Measurements from ENCODE around the gene RBBP8NL. TPM values are rescaled to one million over a fixed set of nuclear protein-coding genes. Genes with fewer than 3 reads are reported as not detected.

Gene RBBP8NL
- total and polyA plus RNA-seq, 2 of the 8 experiments (the other 6 are each of a cell fraction or from before 2014, with no cell fraction given), result 0.43 to 0.48 TPM

GRCh38 chr20:62416651-62417637 is 10.4 kb downstream of the RBBP8NL start:
- Histone ChIP-seq H2BK12ac (ENCODE audit: low read depth, low read length) (no peak overlapping the region), H3K79me1 (ENCODE audit: low read depth, low read length) (no peaks in the 10 kb centered on the region), H3K4me3 (ENCODE audit: extremely low read depth in 1 of 4, insufficient read depth in 2 of 4, low read depth in 3 of 4, low read length in 4 of 4) (no peak overlapping the region), H4K91ac (replicated peaks; ENCODE audit: insufficient read length, low read length) (no peak overlapping the region), H2BK15ac (ENCODE audit: low read length) (no peak overlapping the region), H4K20me1 (replicated peaks in 1 of 2; ENCODE audit: control insufficient read depth in 1 of 2, insufficient read depth in 2 of 2, low read length in 2 of 2) (peaks cover 0 to 8% of the 10 kb centered on the region in 2 experiments), H2BK20ac (ENCODE audit: low read length) (no peak overlapping the region), H2AFZ (ENCODE audit: low read length) (no peak overlapping the region), H2AK5ac (ENCODE audit: low read depth, low read length) (no peak overlapping the region), H3K23ac (ENCODE audit: insufficient read length) (no peak overlapping the region), H3K4me1 (replicated peaks in 1 of 4; ENCODE audit: control insufficient read depth in 3 of 4, insufficient read depth in 4 of 4, low read length in 3 of 4) (peaks cover 0 to 3% (median 0%) of the 10 kb centered on the region in 4 experiments; a peak in 1 of 7 replicates), H2BK5ac (ENCODE audit: low read depth, low read length) (no peak overlapping the region), H3K9me3 (ENCODE audit: insufficient read depth in 2 of 2, low read depth in 1 of 2, low read length in 1 of 2) (no peaks in the 10 kb centered on the region), H2BK120ac (replicated peaks; ENCODE audit: low read depth, low read length) (no peak overlapping the region), H3K27me3 (replicated peaks in 1 of 4; ENCODE audit: control insufficient read depth in 3 of 4, extremely low read depth in 1 of 4, insufficient read depth in 3 of 4, low read length in 3 of 4) (no peaks in the 10 kb centered on the region), H3K4me2 (ENCODE audit: insufficient read depth in 1 of 2, low read depth in 2 of 2, low read length in 2 of 2) (no peak overlapping the region), H3K14ac (ENCODE audit: insufficient read length) (no peak overlapping the region), H3K9ac (replicated peaks in 1 of 4; ENCODE audit: extremely low read depth in 1 of 4, low read depth in 3 of 4, low read length in 3 of 4) (no peak overlapping the region), H3K79me2 (ENCODE audit: control insufficient read depth in 1 of 2, insufficient read depth in 2 of 2, low read length in 2 of 2) (no peaks in the 10 kb centered on the region), H4K5ac (ENCODE audit: insufficient read length, low read depth, low read length) (no peak overlapping the region), H3K56ac (replicated peaks; ENCODE audit: insufficient read length, low read depth, low read length) (no peak overlapping the region), H3K4ac (replicated peaks; ENCODE audit: insufficient read length, low read depth, low read length) (no peak overlapping the region), H3K18ac (ENCODE audit: extremely low read depth, low read length) (no peak overlapping the region), H3K27ac (ENCODE audit: low read depth, low read length) (no peak overlapping the region), H3K23me2 (ENCODE audit: low read depth, low read length) (no peaks in the 10 kb centered on the region), H3K36me3 (ENCODE audit: control insufficient read depth in 2 of 4, insufficient read depth in 4 of 4, low read length in 3 of 4) (no peaks in the 10 kb centered on the region; a peak in 1 of 8 replicates), H4K8ac (ENCODE audit: extremely low read depth, insufficient read depth, low read length) (no peak overlapping the region)
- ChIA-PET CTCF (ENCODE audit: partially characterized antibody) (interaction anchor here (2.7 kb wide), 1 partner anchor 83 kb away, joined by 9 read pairs; no protein-coding TSS in a partner anchor), POLR2A (ENCODE audit: partially characterized antibody) (interaction anchor here (1.2 kb wide), 1 partner anchor 8 kb away, joined by 3 read pairs; no protein-coding TSS in a partner anchor)
- FAIRE-seq, result no peak
- WGBS, 2 experiments (ENCODE audit: extremely low coverage in 1 of 2, insufficient coverage in 1 of 2, insufficient read length in 1 of 2, insufficient replicate concordance in 2 of 2, low coverage in 1 of 2, low lambda C conversion rate in 2 of 2, missing lambda C conversion rate in 1 of 2), result 93% methylated on average over 26 of the region's 43 CpGs; no CpG with 5 or more reads in 1 of the 2 experiments
- no peak for DNase-seq (ENCODE audit: low read depth in 1 of 2, low spot score in 2 of 2)
- TF ChIP-seq POLR2A (IDR thresholded peaks at IDR 0.05; ENCODE audit: control extremely low read depth in 1 of 2, low read depth in 2 of 2, low read length in 2 of 2) (no peak), SAP30 (IDR thresholded peaks at IDR 0.05; ENCODE audit: insufficient read depth, insufficient replicate concordance, low read length) (no peak), SIN3A (conservative IDR thresholded peaks at IDR 0.05 in 1 of 2, IDR thresholded peaks at IDR 0.05 in 1 of 2; ENCODE audit: low read depth in 1 of 2, low read length in 2 of 2) (no peak), POLR2AphosphoS5 (IDR thresholded peaks at IDR 0.05; ENCODE audit: low read depth, low read length) (no peak), NANOG (IDR thresholded peaks at IDR 0.05; ENCODE audit: insufficient read depth, low read depth, low read length, poor library complexity, severe bottlenecking) (no peak), RAD21 (IDR thresholded peaks at IDR 0.05 in 1 of 2, conservative IDR thresholded peaks at IDR 0.05 in 1 of 2; ENCODE audit: low read depth in 2 of 2, low read length in 2 of 2) (no peak), SP4 (IDR thresholded peaks at IDR 0.05; ENCODE audit: low read length) (no peak), NRF1 (IDR thresholded peaks at IDR 0.05; ENCODE audit: low read depth, low read length) (no peak), ATF2 (IDR thresholded peaks at IDR 0.05; ENCODE audit: low read length) (no peak)

All from H1 (cell line).